ENCODE results near the gene C19orf47. TPM values are rescaled to one million over a fixed set of nuclear protein-coding genes. Genes with fewer than 3 reads are reported as not detected.

Gene C19orf47
- total RNA-seq, 1 donor from 2014 or later = 5.3 TPM

DNA sequence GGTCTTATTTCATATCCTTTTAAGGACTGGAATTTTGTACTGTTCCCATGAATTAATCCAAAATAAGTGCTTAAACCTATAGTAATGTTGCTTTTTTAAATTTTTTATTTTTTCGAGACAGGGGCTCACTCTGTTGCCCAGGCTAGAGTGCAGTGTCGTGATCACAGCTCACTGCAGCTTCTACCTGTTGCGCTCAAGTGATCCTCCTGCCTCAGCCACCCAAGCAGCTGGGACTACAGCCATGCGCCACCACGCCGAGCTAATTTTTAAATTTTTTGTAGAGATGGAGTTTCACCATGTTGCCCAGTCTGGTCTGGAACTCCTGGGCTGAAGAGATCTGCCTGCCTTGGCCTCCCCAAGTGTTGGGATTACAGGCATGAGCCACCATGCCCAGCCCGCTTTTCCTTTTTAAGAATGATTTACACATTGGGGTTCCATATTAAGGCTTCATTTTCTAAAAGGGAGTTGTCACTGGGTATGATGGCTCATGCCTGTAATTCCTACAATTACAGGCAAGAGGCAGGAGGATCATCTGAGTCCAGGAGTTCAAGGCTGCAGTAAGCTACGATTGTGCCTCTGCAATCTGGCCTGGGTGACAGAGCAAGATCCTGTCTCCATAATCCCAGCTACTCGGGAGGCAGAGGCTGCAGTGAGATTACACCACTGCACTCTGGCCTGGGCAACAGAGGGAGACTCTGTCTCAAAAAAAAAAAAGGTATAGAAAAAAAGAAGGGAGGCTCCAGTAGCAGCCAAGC lies 34.8 kb downstream of the C19orf47 start:
- no peak for DNase-seq

- DNase-seq = no peak
Measured at GRCh38 chr19:40312533-40312932, 35.7 kb downstream of the C19orf47 start.

DNA sequence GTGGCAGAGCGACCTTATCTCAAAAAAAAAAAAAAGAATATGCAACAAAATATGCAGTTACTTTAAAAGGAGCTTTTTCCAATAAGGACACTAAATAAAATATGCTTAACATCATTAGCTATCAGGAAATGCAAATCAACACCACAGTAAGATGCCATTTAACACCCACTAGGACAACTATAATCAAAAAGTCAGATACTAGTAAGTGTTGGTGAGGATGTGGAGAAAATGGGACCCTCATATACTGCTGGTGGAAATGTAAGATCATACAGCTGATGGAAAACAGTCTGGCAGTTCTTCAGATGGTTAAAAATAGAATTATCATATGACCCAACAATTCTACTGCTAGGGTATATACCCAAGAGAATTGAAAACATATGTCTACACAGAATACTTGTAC lies 38.5 kb downstream of the C19orf47 start:
- DNase-seq = no peak

- DNase-seq = peak; percentile 94
Measured at GRCh38 chr19:40305403-40305802, 42.8 kb downstream of the C19orf47 start.

DNA sequence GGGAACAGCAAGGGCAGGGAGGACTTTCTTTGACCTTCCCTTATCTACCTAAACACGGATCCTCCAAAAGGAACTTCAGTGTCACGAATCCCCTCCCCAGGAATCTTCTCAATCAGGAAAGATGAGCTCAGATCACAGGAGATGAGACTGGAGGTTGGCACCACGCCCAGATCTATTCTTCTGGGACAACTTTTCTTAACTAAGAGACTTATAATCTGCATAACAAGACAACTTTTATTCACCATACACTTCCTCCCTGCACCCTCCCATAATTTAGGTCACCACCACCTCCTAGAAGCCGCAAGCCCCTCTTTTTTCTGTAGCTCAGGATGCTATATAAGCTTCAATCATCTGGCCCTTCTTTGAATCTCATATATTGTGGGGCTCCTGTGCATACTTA lies 43.9 kb downstream of the C19orf47 start:
- no peak for DNase-seq

GRCh38 chr19:40303765-40304164 lies 44.4 kb downstream of the C19orf47 start:
- no peak for DNase-seq

- DNase-seq = no peak
Measured at GRCh38 chr19:40302224-40303011, 45.8 kb downstream of the C19orf47 start.

DNA sequence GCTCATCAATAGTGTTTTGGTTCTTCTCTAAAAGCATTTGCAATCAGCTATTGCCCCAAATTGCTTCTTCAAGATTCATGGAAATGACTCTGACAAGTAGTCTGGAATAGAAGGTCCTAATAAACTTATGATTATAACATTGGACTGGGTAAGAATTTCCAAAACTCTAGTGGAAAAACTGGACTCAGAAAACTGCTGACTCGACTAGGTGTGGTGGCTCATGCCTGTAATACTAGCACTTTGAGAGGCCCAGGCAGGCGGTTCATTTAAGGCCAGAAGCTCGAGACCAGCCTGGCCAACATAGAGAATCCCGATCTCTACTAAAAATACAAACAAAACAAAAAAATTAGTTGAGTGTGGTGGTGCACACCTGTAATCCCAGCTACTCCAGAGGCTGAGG lies 47.5 kb downstream of the C19orf47 start:
- DNase-seq = no peak

GRCh38 chr19:40298026-40298425 lies 50.2 kb downstream of the C19orf47 start:
- DNase-seq = no peak

- no peak for DNase-seq
Measured at GRCh38 chr19:40294560-40294959, 53.6 kb downstream of the C19orf47 start.

DNA sequence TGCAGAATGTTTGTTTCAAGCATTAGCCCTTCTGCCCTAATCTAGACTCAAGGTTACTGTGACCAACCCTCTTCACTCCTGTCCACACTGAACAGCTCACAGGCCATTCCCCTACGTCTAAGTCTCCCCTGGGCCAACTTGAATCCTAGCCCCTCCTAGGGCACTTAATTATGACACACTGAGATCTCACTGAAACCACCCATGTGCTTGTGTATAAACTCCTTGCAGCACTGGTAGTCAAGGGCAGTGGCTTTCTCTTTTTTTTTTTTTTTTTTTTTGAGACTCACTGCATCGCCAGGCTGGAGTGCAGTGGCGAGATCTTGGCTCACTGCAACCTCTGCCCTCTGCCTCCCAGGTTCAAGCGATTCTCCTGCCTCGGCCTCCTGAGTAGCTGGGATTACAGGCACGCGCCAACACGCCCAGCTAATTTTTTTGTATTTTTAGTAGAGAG lies 61.2 kb downstream of the C19orf47 start:
- DNase-seq = no peak

DNA sequence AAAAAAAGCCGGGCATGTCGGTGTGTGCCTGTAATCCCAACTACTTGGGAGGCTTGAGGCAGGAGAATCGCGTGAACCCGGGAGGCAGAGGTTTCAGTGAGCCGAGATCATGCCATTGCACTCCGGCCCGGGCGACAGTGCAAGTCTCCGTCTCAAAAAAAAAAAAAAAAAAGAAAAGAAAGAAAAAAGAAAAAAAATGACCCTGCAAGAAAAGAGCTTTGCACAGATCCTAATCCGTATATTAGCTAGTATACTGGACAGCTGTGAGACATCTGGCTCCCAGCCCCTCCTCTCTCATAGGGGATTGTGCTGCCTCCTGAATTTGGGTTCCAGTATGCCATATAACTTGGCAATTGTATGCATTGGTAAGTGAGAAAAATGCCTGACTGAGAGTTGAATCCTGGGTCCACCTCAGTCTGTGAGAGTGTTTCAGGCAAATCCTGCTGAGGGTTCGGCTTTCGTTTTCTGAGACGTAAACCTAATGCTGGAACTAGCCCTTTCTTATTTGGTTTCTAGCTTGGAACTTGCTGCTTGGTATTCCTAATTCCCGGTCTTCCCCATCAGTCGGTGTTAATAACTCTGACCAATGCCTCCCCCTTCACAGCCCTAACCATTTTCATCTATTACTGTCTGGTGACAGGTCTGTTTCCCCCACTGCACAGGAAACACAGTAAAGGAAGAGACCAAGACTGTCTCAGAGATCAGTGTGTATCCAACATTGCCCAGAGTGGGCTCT lies 61.8 kb downstream of the C19orf47 start:
- no peak for DNase-seq

- peak; percentile 100 for DNase-seq
Measured at GRCh38 chr19:40285353-40286234, 62.6 kb downstream of the C19orf47 start.

GRCh38 chr19:40284501-40285352 lies 63.5 kb downstream of the C19orf47 start, which contains the start of gene AKT2:
Gene AKT2 (minus strand): TSS chr19:40285345. CDS start chr19:40265267, 20,078 bp downstream.
- peak; percentile 69 for DNase-seq

GRCh38 chr19:40284251-40284500 lies 64.0 kb downstream of the C19orf47 start:
- no peak for DNase-seq

GRCh38 chr19:40283414-40284250 lies 64.6 kb downstream of the C19orf47 start:
- DNase-seq = peak; percentile 11

DNA sequence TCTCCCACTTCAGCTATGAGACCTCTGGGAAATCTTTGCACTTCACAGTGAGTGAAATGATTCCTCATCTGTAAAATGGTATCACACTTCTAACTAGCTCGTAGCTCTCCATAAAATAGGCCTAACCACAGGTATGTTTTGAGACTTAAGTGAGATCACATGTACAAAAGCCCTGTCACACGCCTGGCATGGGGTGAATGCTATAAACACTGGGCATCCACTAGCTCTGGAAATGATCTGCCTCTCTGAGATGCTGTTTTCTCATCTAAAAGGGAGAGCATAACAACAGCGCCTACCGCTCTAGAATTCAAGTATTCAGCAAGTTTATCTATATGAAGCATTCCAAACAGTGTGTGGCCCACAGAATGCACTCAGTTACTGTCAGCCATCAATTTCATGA lies 65.3 kb downstream of the C19orf47 start:
- no peak for DNase-seq

- DNase-seq = no peak
Measured at GRCh38 chr19:40282209-40282580, 66.0 kb downstream of the C19orf47 start.

DNA sequence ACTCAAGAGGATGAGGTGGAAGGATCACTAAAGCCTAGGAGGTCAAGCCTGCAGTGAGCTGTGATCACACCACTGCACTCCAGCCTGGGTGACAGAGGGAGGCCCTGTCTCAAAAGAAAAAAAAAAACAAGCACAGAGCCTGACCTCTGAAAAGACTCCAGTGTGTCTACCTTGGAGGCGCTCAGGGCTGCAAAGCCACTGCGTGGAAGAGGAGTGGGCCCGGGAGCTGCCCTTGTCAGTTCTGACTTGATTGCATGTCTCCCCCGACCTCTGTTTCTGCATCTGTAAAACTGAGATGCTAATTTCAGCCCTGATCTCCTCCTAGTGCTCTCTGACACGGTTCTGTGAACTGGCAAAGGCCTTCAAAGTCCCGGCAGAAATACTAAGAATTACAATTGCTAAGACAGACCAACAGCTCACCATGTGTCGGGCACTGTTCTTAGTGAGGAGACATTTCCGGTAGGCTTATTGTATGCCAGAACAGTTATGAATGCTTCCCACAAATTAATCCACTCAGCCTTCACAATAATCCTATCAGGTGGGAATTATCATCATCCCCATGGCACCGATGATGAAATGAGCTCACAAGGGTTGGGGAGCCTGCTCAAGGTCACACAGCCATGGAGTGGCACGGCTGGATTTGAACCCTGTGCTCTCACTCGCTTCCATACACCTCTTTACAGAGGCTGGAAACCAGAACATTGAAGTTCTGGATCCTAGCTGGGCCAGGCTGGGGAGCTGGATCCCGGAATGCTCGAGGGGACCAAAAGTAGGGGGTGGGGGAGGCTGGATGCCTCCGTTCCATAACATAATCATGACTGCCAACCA lies 66.6 kb downstream of the C19orf47 start:
- DNase-seq = peak; percentile 10

Data from dermis blood vessel endothelial cell (primary cell).